SK-N-SH treated with all-trans-retinoic acid at 6 μM for 48 hours (cell line): ENCODE measurements around the gene GALNT5.

Experiments
- ARNTL ChIP-seq: fragments of 450-650 bp; formaldehyde crosslinking; IDR thresholded peaks from 2 replicates; pipeline ENCODE4 v1.5.0; 2020; ENCODE audit warnings: low read depth, mild to moderate bottlenecking, moderate library complexity, borderline replicate concordance
- CSDC2 ChIP-seq: fragments of 250-450 bp; sonication (Bioruptor Pico); IDR thresholded peaks from 2 replicates; pipeline ENCODE4 v1.5.0; 2020; ENCODE audit warnings: mild to moderate bottlenecking, moderate library complexity
- PATZ1 ChIP-seq: fragments of 250-450 bp; sonication (Bioruptor Pico); IDR thresholded peaks from 2 replicates; pipeline ENCODE4 v1.8.0; 2020; ENCODE audit warnings: mild to moderate bottlenecking, moderate library complexity, borderline replicate concordance

GRCh38 chr2:157260533-157261198, 3.2 kb downstream of the GALNT5 start:
- TF ChIP-seq CSDC2 (CRISPR knock-in tag) (no peak), PATZ1 (CRISPR knock-in tag) (no peak), ARNTL (no peak)
